Endothelial cell of umbilical vein (primary cell): ENCODE measurements around the gene RSPH3.

ENCODE experiments used
- CTCF ChIP-seq, 2 donors: IDR thresholded peaks; 1 replicate in 1 of 2; 2 replicates in 1 of 2; pipeline ENCODE4 v1.5.1; 2011; ENCODE audit warnings: low read length in 2 of 2, mild to moderate bottlenecking in 2 of 2, moderate library complexity in 2 of 2, control low read depth in 1 of 2, inconsistent platforms in 1 of 2, low read depth in 1 of 2; ENCODE audit not compliant: insufficient read depth in 1 of 2; ENCODE audit errors: extremely low read depth in 1 of 2
- EZH2 ChIP-seq: IDR thresholded peaks from 2 replicates; pipeline ENCODE4 v1.6.1; 2012; ENCODE audit warnings: borderline replicate concordance, low read depth, mild to moderate bottlenecking, moderate library complexity, low read length, inconsistent platforms; ENCODE audit not compliant: severe bottlenecking

- no peak for TF ChIP-seq CTCF (IDR thresholded peaks at IDR 0.05; ENCODE audit: extremely low read depth in 1 of 2, insufficient read depth in 1 of 2, low read depth in 1 of 2, low read length in 2 of 2)
- no peak for TF ChIP-seq EZH2
These were observed 14.4 kb upstream of the RSPH3 start for GRCh38 chr6:159014406-159014805.
